ENCODE results near the gene PPP1R9B.

PPP1R9B gene

GRCh38 chr17:50187751-50188530 lies 37.5 kb upstream of the PPP1R9B start:
- DNase-seq: peak; percentile 87

- DNase-seq: no peak
Observed at GRCh38 chr17:50187394-50187725, 36.9 kb upstream of the PPP1R9B start.

GRCh38 chr17:50186661-50187393 lies 36.4 kb upstream of the PPP1R9B start:
- DNase-seq: peak; percentile 89

GRCh38 chr17:50185631-50186471 lies 35.4 kb upstream of the PPP1R9B start:
- DNase-seq: peak; percentile 60

- DNase-seq: peak; percentile 78
Observed at GRCh38 chr17:50184611-50185398, 34.3 kb upstream of the PPP1R9B start.

- DNase-seq: peak; percentile 68
Observed at GRCh38 chr17:50184064-50184463, 33.6 kb upstream of the PPP1R9B start.

- DNase-seq: peak; percentile 77
Observed at GRCh38 chr17:50183421-50183994, 33.0 kb upstream of the PPP1R9B start.

GRCh38 chr17:50182783-50183420 lies 32.4 kb upstream of the PPP1R9B start:
- DNase-seq: peak; percentile 66

GRCh38 chr17:50181591-50182560 lies 31.4 kb upstream of the PPP1R9B start:
- peak; percentile 79 for DNase-seq

- DNase-seq: no peak
Observed at GRCh38 chr17:50181144-50181543, 30.7 kb upstream of the PPP1R9B start.

- peak; percentile 41 for DNase-seq
Observed at GRCh38 chr17:50180620-50181019, 30.1 kb upstream of the PPP1R9B start.

- DNase-seq: peak; percentile 46
Observed at GRCh38 chr17:50180111-50180510, 29.6 kb upstream of the PPP1R9B start.

- DNase-seq: peak; percentile 99
Observed at GRCh38 chr17:50177983-50178834, 27.7 kb upstream of the PPP1R9B start.

GRCh38 chr17:50177476-50177875 lies 27.0 kb upstream of the PPP1R9B start:
- DNase-seq: no peak

- peak; percentile 69 for DNase-seq
Observed at GRCh38 chr17:50176559-50177357, 26.3 kb upstream of the PPP1R9B start.

- DNase-seq: peak; percentile 43
Observed at GRCh38 chr17:50175035-50175807, 24.7 kb upstream of the PPP1R9B start.

GRCh38 chr17:50174444-50174843 lies 24.0 kb upstream of the PPP1R9B start:
- DNase-seq: no peak
